ENCODE measurements around the gene RGL1.

Gene RGL1

GRCh38 chr1:183824291-183824690 lies 19.4 kb downstream of the RGL1 start:
- no peak for DNase-seq

DNA sequence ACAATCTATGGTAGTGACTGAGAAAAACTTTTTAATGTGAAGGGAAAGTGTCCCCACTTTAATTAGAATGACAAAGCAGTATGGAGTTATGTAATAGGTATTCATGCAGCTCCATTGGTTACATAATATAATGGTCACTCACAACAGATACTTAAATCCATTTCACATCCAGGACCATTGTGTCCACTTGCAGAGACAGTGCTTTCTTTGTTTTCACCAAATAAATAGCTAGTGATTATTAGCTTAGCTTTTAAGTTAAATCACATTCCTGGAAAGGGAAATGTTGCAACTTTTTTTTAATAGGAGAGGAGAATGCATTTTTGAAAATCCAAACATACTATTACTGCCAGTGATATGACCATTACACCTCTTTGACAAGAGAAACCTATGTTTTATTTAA lies 22.9 kb downstream of the RGL1 start:
- DNase-seq = no peak

DNA sequence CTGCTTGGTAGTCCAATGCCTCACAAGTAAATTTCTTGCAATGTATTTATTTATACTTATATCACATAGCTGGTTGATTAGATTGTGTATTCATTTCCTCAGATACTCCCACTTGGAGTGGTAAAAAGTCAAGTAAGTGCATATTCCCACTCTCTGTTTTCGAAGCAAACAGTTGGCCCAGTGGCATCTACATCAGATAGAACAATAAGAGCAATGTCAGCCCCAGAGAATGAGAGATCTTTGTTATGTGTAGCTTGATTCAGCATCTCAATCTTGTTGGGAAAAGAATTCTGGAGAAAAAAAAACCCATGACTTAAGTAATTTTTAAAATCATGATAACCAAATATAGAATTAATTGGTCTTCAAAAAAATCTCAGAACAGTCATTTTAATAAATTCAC lies 25.5 kb downstream of the RGL1 start:
- no peak for DNase-seq

DNA sequence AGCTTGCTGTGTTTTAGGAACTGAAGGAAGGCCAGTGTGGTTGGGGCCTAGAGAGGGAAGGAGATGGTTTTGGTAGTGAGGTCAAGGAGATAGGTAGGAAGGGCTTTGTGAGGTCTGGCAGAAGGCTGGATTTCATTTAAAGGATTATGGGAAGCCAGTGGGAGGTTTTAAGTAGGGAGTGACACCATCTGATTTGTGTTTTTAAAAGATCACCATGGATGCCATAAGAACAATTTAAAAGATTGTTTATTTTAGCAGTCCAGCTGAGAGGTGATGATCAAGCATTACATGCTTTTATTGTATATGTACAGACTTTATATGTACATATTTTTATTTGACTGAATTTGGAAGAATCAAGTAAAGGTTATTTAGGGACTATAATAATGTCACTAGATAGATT lies 26.4 kb downstream of the RGL1 start:
- no peak for DNase-seq

DNA sequence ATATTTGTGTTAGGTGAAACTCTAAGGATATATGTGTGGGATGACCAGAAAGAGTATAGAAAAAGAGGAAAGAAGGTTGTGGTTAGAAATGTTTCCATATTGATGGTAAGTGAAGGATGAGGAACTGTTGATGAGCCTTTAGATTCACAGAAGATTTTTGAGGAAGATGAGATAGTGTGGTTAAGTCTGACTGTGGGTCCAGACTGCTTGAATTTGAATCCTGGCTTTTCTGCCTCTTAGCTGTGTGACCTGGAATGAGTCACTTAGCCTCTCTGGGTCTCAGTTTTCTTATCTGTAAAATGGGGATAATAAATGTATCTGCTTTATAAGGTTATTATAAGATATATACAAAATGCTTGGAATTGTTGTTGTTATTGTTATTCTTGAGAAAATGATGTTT lies 27.5 kb downstream of the RGL1 start:
- no peak for DNase-seq

- no peak for DNase-seq
These were observed 29.6 kb downstream of the RGL1 start for GRCh38 chr1:183834568-183834967.

GRCh38 chr1:183836598-183836997 lies 31.7 kb downstream of the RGL1 start:
- DNase-seq = no peak

DNA sequence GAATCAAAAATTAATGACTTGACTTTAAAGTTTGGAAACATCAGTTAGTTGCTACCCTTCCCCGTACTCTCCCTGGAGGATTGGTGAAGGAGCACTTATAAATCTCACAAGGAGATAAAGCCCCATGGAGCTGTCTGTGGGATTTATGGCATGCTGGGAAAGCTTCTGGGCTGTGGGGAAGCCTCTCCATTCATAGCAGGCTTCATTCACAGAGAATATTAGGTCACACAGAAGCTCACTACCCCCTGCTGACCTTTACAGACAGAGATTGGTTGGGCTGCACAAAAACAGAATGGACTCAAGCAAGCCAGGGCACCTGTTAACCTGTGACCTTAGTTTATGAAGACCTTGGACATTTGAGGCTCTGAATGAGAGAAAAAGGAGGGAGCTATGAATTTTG lies 32.1 kb downstream of the RGL1 start:
- no peak for DNase-seq

DNA sequence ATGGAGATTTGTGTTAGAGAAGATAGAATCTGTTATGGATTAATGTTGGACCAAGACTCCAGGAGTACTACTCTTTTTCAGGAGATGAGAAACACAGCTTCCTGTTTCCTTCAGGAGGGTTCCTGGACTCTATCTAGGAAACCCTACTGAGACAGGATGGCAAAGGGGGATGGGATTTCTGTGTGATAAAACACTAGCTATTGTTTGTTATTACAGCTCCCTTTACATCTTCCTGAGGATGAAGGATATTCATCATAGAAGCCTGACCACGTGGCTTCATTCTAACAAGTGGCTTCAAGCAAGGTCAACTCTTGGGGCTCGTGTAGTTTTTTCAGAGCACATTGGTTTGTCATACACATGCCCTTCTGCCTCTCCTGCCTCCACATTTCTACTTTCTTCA lies 33.3 kb downstream of the RGL1 start:
- DNase-seq = no peak

DNA sequence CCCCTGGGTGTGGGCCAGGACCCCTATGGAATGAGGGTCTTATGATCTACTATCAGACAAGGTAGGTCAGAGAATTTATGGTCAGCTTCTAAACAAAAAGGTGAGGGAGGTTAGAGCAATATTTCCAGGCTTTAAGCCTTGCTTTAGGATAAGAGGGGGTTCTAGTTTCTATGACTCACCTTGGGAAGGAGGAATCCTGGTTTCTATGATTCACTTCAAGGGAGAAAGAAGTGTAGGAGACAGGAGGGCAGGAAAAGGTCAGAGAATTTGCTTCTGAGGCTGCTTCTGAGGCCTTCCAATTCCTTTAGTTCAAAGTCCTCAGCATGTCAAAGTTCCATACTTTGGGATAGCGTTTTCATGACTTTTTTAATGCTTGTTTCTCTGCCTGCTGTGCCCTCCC lies 35.2 kb downstream of the RGL1 start:
- DNase-seq = no peak

- no peak for DNase-seq
These were observed 36.6 kb downstream of the RGL1 start for GRCh38 chr1:183841550-183841949.

DNA sequence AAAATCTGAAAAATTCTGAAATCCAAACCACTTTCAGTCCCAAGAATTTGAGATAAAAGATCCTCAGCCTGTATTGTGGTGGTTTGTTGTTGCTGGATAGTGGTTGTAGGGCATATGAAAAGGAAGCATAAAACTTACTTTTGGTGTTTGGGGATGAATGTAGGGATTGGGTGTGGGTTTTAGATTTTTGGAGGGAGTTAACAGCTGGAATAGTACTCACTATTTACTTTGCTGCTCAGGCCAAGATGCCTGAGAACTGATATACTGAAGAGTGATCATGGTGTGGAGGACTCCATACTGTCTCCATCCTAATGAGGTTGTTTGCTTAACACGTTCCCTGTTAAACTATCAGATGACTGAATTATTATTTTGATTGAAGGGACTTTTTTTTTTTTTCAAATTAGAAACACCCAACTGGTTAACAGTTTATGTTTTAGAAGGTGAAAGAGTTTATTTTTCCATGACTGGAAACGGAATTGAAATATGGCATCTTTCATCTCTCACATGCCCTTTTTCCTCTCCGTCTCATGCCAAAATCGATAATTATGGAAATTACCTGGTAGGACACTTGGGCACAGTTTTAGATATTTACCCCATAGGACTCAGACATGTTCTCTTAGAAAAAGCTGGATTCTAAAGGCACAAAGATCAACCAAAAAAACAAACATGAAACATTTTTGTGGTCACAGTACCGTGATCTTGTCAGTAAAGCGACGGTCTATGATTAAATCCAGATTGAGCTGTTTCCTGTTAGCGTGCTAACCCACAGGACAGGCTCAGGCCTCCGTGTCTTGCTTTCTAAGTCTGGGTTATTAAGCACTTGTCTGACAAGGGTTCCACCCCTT lies 37.3 kb downstream of the RGL1 start:
- no peak for DNase-seq

DNA sequence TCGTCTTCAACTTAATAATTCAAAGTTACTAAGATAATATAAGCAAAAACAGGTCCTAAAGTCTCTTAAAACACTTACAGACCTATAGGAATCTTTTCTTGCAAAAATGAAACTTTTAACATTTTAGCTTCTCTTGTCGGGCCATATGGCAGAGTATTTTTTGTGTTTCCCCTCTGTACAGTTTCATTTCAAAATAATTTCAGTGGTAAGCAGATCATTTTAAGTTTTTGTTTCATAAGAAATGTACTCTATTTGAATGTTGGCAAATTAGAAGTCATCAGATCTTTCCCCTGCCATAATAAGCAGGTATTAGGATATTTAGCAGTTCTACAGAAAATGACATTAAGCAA lies 37.9 kb downstream of the RGL1 start:
- no peak for DNase-seq

- no peak for DNase-seq
These were observed 39.9 kb downstream of the RGL1 start for GRCh38 chr1:183844806-183845205.

- DNase-seq = no peak
These were observed 40.8 kb downstream of the RGL1 start for GRCh38 chr1:183845681-183846080.

- no peak for DNase-seq
These were observed 42.7 kb downstream of the RGL1 start for GRCh38 chr1:183847641-183848040.

DNA sequence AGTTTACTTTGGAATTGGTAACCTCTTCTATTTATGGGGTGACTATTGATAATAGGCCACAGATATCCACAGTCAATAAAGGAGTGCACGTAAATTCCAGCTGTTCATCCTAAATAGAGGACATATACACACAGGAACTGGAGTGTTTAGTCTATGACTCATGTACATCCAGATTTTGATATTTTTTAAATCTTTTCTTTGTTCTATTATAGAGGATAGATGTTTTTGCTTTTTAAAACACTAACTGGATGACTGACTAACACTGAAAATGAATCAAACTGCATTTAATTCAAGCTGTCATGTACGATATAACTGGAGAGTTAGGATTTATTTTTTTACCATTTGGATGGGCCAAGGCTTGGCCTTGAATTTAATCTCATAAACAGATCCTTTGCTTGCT lies 45.9 kb downstream of the RGL1 start:
- no peak for DNase-seq

DNA sequence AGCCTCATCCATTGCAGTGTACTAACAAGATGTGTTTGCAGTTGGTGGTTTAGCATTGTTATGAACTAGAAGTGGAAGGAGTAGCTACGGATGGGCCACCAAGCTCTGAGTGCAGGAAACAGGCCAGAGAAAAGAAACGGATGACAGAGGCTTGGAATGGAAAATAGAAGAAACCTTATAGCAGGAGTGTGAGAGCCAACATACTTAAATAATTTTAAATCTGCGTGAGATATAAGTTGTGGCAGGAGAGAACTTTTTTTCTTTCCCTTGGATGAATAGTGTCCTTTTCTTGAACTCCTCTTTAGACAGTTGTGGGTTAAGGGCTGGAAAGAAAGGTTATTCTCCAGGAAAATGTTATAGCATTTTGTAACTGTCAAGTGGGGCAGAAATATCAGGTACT lies 54.2 kb downstream of the RGL1 start:
- no peak for DNase-seq

- no peak for DNase-seq
These were observed 54.9 kb downstream of the RGL1 start for GRCh38 chr1:183859831-183860230.

GRCh38 chr1:183862967-183863366 lies 58.0 kb downstream of the RGL1 start:
- DNase-seq = no peak

- no peak for DNase-seq
These were observed 58.9 kb downstream of the RGL1 start for GRCh38 chr1:183863852-183864251.

GRCh38 chr1:183864611-183865010 lies 59.7 kb downstream of the RGL1 start:
- no peak for DNase-seq

DNA sequence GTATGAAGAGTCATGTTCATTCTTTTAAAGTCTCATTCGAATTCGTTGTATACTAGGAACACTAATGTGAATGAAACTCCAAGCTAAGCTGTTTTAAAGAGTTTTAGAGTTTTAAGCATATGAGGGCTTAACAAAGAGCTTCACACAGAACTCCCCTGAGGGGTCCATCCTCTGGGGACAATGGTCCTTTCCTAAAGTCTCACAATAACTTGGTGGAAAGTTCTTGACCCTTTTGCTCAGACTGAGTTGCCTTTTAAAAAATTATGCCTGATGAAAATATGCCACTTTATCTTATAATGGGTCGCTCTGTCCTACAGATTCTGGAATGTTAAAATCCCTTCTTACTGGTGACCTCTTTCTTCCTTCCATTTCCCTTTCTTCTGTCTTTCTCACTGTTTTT lies 64.3 kb downstream of the RGL1 start:
- no peak for DNase-seq

- DNase-seq = no peak
These were observed 64.7 kb downstream of the RGL1 start for GRCh38 chr1:183869664-183870063.

GRCh38 chr1:183870351-183871077 lies 65.6 kb downstream of the RGL1 start:
- DNase-seq = no peak

Measured in cerebellar nuclear complex (tissue), 1 donor.